Stimulated activated effector memory CD8-positive, alpha-beta T cell treated with anti-CD3 and anti-CD28 coated beads, Interleukin-12 subunit alpha, Interleukin-12 subunit beta, amount 100 ng/mL, for 72 hours (primary cell): ENCODE results near the gene SLC12A9.

Source experiments
- ATAC-seq: fragments of 150-1000 bp; cut with Tn5 transposase; 2 replicates; pipeline ENCODE4 v1.10.0; 2021
- DNase-seq, 2 donors: peaks; one replicate each; pipeline ENCODE4 v3.0.0; 2021 to 2022; ENCODE audit warnings: low spot score in 2 of 2
- H3K27ac Mint-ChIP-seq: one replicate; pipeline ENCODE4 v1.8.0; 2022; ENCODE audit warnings: mild to moderate bottlenecking, mixed read lengths
- H3K36me3 Mint-ChIP-seq: one replicate; pipeline ENCODE4 v1.8.0; 2022; ENCODE audit warnings: mild to moderate bottlenecking, mixed read lengths
- H3K4me1 Mint-ChIP-seq: one replicate; pipeline ENCODE4 v1.8.0; 2022; ENCODE audit warnings: mixed read lengths
- H3K4me3 Mint-ChIP-seq: one replicate; pipeline ENCODE4 v1.8.0; 2022; ENCODE audit warnings: mild to moderate bottlenecking, mixed read lengths
- H3K9me3 Mint-ChIP-seq: one replicate; pipeline ENCODE4 v1.8.0; 2022; ENCODE audit warnings: mixed read lengths

Gene SLC12A9

DNA sequence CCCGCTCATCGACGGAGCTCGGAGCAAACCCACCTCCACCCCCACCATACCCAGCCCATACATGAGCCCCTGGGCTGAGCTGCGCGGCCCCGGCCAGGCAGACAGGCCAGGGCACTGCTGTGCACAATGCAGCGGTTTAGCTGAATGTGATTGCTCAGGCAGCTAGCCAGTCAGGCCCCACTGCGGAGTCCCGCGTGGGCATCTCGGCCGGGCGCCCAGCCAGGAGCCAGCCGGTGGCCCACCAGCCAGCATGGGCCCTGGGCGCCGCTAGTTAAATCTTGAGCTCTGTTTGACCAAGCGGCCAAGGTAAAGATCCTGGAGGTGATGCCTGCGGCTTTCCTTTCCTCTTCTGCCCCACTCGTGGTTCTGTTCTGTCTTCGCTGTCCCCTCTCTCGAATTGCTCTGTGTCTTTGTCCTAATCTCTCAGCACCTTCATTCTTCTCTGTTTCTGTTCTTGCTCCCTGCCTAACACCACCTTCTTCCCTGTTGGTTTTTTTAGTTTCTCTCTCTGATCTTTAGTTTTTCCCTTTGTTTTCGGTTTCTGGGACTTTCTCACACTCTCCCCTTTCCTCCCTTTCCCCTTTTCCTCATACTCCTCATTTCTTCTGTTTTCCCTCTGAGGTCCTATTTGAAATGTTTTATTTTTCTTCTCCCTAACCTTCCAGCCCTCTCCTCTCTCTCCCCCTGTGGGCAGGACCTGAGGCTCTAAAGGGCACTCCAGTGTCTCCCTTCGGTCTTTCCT, 30.4 kb downstream of the SLC12A9 start:
- Mint-ChIP-seq H3K4me3 (no peak overlapping the region), H3K27ac (peak overlapping the region; percentile 69), H3K9me3 (no peaks in the 10 kb centered on the region), H3K4me1 (peaks cover 81% of the 10 kb centered on the region), H3K36me3 (peaks cover 100% of the 10 kb centered on the region)
- ATAC-seq (no peak), DNase-seq (no peak)

- Mint-ChIP-seq H3K4me1 (peaks cover 76% of the 10 kb centered on the region), H3K36me3 (peaks cover 93% of the 10 kb centered on the region), H3K9me3 (no peaks in the 10 kb centered on the region), H3K4me3 (peak overlapping the region; percentile 79), H3K27ac (peak overlapping the region; percentile 69)
- ATAC-seq = peak; percentile 53
- DNase-seq = peak in 1 of 2 donors; percentile 70
Observed at GRCh38 chr7:100884736-100885439, 32.4 kb downstream of the SLC12A9 start.

GRCh38 chr7:100885440-100886141, 33.1 kb downstream of the SLC12A9 start:
- ATAC-seq = no peak
- H3K36me3 Mint-ChIP-seq = peaks cover 86% of the 10 kb centered on the region
- peaks cover 76% of the 10 kb centered on the region for H3K4me1 Mint-ChIP-seq
- peak overlapping the region; percentile 69 for H3K27ac Mint-ChIP-seq
- H3K9me3 Mint-ChIP-seq = no peaks in the 10 kb centered on the region
- H3K4me3 Mint-ChIP-seq = peak overlapping the region; percentile 79
- no peak for DNase-seq

GRCh38 chr7:100886142-100886935, 33.8 kb downstream of the SLC12A9 start:
- no peak for ATAC-seq
- Mint-ChIP-seq H3K36me3 (peaks cover 79% of the 10 kb centered on the region), H3K4me1 (peaks cover 78% of the 10 kb centered on the region), H3K4me3 (peak overlapping the region; percentile 79), H3K27ac (peak overlapping the region; percentile 69), H3K9me3 (no peaks in the 10 kb centered on the region)
- no peak for DNase-seq

DNA sequence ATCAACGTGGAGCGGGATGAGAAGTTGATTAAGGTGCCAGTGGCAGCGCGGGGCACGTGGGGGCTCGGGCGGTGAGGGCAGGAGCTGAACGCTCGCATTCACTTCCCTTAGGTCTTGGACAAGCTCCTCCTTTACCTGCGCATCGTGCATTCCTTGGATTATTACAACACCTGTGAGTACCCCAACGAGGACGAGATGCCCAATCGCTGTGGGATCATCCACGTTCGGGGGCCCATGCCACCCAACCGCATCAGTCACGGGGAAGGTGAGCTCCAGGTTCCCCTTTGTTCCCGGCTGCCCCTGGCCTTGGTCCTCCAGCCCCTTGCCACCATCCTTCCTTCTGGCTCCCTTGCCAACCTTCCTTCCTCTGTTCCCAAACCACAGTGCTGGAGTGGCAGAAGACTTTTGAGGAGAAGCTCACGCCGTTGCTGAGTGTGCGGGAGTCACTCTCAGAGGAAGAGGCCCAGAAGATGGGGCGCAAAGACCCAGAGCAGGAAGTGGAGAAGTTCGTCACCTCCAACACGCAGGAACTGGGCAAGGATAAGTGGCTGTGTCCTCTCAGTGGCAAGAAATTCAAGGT, 34.5 kb downstream of the SLC12A9 start:
- H3K9me3 Mint-ChIP-seq = no peaks in the 10 kb centered on the region
- H3K4me1 Mint-ChIP-seq = peaks cover 79% of the 10 kb centered on the region
- peak overlapping the region; percentile 87 for H3K27ac Mint-ChIP-seq
- no peak for DNase-seq
- peak overlapping the region; percentile 79 for H3K4me3 Mint-ChIP-seq
- H3K36me3 Mint-ChIP-seq = peaks cover 75% of the 10 kb centered on the region
- no peak for ATAC-seq

- H3K4me1 Mint-ChIP-seq = peaks cover 82% of the 10 kb centered on the region
- peaks cover 71% of the 10 kb centered on the region for H3K36me3 Mint-ChIP-seq
- no peak for DNase-seq
- peak overlapping the region; percentile 79 for H3K4me3 Mint-ChIP-seq
- H3K9me3 Mint-ChIP-seq = no peaks in the 10 kb centered on the region
- no peak for ATAC-seq
- peak overlapping the region; percentile 87 for H3K27ac Mint-ChIP-seq
Observed at GRCh38 chr7:100887516-100888290, 35.2 kb downstream of the SLC12A9 start.

- Mint-ChIP-seq H3K9me3 (no peaks in the 10 kb centered on the region), H3K4me1 (peaks cover 77% of the 10 kb centered on the region), H3K4me3 (peak overlapping the region; percentile 79), H3K36me3 (peaks cover 63% of the 10 kb centered on the region), H3K27ac (peak overlapping the region; percentile 87)
- no peak for DNase-seq
- ATAC-seq = no peak
Observed at GRCh38 chr7:100888291-100888987, 35.9 kb downstream of the SLC12A9 start.

DNA sequence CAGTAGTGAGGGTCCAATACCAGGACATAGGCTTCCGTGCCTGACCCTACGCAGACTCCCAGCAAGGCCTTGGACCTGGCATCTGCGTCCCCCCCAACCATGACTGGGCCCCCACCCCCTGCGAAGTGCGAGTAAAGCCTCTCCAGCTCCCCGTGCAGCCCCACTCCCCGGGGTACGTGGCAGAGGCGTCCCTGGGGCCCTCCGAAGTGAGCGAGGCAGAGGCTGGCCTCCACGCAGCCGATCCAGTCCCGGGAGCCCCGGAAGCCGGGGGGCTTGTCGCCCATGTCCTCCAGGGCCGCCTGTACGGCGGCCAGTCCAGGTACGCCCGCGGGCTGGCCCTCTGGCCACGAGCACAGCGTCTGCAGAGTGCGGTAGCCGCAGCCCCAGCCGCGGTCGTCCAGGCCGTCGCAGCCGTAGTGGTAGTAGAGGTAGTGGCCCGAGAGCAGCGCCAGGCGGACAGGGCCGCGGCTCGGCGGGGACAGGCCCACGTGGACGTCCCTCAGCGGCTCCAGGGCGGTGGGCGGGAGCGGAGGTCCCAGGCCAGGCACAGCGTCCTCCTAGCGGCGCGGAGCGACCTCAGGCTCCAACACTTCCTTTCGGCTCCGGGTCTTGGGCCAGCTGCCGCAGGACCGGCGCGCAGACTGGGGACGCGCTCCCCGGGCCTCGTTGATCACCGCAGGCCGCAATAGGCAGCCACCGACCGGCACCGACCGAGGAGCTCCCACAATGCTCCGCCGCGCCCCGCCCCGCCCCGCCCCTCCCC, 36.7 kb downstream of the SLC12A9 start, which contains the start of gene UFSP1:
Gene UFSP1, minus strand, starts transcription at position 728 of the 763 bp plus-strand sequence. Its CDS starts 444 bp downstream, at position 284.
- H3K27ac Mint-ChIP-seq = peak within 1 kb of the TSS; percentile 87
- H3K4me1 Mint-ChIP-seq = peaks cover 70% of the 10 kb centered on the region
- H3K9me3 Mint-ChIP-seq = no peaks in the 10 kb centered on the region
- H3K36me3 Mint-ChIP-seq = peaks cover 56% of the 10 kb centered on the region
- DNase-seq (peak in 1 of 2 donors; percentile 65), ATAC-seq (peak; percentile 63)
- peak within 1 kb of the TSS; percentile 79 for H3K4me3 Mint-ChIP-seq

- ATAC-seq (no peak), DNase-seq (no peak)
- peaks cover 39% of the 10 kb centered on the region for H3K36me3 Mint-ChIP-seq
- H3K4me1 Mint-ChIP-seq = peaks cover 55% of the 10 kb centered on the region
- no peaks in the 10 kb centered on the region for H3K9me3 Mint-ChIP-seq
- H3K27ac Mint-ChIP-seq = peak overlapping the region; percentile 75
- peak overlapping the region; percentile 79 for H3K4me3 Mint-ChIP-seq
Observed at GRCh38 chr7:100890653-100891567, 38.4 kb downstream of the SLC12A9 start.

DNA sequence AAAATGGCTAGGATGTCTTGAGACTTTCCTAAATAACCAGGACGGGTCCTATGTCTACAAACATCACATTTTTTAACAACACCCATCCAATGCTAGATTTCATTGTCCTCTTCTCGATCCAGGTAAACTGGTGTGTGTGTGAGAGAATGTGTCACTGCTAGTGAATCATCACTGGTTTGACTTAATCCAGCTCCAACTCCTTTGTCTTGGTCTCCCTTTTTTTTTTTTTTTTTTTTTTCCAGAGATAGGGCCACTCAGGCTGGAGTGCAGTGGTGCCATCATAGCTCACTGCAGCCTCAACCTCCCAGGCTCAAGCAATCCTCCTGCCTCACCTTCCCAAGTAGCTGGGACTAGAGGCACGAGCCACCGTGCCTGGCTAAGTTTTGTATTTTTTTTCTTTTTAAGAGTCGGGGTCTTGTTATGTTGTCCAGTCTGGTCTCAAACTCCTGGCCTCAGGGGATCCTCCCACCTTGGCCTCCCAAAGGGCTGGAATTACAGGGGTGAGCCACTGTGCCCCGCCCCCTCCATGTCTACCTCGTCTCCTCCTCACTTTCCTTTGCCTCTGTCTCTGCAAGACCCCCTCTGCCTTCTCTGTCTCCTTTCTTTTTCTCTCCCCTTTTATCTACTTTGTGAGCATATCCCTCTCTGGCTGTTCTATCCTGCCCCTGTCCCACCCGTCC, 39.2 kb downstream of the SLC12A9 start:
- no peak for ATAC-seq
- peak overlapping the region; percentile 79 for H3K4me3 Mint-ChIP-seq
- no peak overlapping the region for H3K27ac Mint-ChIP-seq
- H3K9me3 Mint-ChIP-seq = no peaks in the 10 kb centered on the region
- H3K36me3 Mint-ChIP-seq = peaks cover 31% of the 10 kb centered on the region
- H3K4me1 Mint-ChIP-seq = peaks cover 54% of the 10 kb centered on the region
- no peak for DNase-seq

DNA sequence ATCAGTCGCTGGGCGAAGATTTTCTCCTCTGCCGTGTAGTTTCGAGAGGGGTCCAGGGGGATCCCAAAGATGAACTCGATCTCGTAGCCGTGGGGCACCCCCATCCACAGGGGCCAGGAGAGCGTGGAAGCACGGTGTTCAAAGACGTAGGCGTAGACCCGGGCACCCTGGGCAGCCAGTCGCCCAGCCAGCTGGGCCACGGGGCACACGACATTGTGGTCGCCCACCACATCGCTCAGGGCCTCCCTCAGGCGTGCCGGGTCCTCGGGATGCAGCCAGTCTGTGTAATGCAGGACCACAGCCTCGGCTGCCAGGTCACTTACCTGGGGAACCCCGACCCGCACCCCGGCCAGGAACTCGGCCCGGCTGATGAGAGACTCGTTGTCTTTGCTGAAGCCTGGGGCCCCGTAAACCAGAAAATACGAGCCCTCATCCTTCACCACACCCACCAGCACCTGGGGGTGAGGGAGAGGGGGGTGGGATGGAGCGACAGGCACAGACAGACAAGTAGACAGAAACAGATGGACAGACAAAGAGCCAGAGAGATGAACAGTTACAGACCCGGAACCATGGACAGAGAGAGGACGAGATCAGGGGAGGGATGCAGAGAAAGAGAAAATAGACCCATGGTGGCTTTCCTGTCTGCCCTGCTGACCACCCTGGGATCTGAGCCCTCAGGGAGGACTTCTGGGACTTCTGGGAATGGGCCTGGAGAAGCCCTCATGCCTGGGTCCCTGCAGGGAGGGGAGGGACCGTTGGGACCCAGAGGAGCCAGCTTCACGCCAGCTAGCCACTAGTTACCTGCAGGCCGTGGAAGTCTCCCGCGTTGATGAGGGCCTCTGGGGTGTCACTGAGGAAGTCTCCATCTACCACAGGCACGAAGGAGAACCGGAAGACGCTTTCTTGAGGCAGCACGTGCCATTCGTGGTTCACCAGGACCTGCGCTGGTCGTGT, 40.1 kb downstream of the SLC12A9 start:
- ATAC-seq = no peak
- no peak for DNase-seq
- Mint-ChIP-seq H3K36me3 (peaks cover 21% of the 10 kb centered on the region), H3K4me1 (peaks cover 45% of the 10 kb centered on the region), H3K4me3 (no peak overlapping the region), H3K27ac (no peak overlapping the region), H3K9me3 (no peaks in the 10 kb centered on the region)
